Stimulated activated CD8-positive, alpha-beta memory T cell treated with anti-CD3 and anti-CD28 coated beads, Interleukin-15, amount 100 ng/mL, for 1 hour (primary cell): Measurements from ENCODE around the gene GTF2IRD1.
"Not testable (repeated sequence)": the region's sequence is repeated elsewhere in the genome, so short reads cannot be mapped to it uniquely, and the experiment has no call there.

Source experiments
- DNase-seq: peaks from one replicate; pipeline ENCODE4 v3.0.0-alpha.2; 2020; ENCODE audit warnings: low read depth

GTF2IRD1 gene

DNA sequence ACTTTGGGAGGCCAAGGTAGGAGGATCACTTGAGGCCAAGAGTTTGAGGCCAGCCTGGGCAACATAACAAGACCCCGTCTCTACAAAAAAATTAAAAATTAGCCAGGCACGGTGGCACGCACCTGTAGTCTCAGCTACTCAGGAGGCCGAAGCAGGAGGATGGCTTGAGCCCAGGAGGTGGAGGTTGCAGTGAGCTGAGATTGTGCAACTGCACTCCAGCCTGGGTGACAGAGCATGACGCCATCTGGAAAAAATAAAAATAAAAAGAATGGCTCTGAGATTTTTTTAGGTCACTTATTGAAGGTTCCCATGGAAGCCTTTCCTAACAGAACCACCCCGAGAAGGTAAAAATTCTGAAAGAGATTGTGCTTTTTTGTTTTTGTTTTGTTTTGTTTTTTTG, 109.9 kb downstream of the GTF2IRD1 start:
- not testable (repeated sequence) for DNase-seq

DNA sequence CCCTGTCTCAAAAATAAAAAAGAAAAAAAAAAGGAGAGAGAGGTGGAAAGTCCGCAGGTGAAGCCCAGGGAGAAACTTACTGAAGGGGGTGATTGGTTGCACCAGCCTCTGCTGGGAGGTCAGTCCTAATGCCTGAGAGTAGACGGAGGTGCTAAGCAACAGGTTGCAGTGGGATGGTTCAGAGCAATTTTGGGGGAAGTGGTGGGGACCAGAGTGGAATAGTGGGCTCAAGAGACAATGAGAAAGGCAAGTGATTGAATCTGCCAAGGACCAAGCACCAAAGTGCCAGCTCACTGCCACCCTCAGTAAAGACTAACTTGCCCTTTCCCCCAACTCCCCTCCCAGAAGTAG, 113.6 kb downstream of the GTF2IRD1 start:
- DNase-seq, result no peak

DNA sequence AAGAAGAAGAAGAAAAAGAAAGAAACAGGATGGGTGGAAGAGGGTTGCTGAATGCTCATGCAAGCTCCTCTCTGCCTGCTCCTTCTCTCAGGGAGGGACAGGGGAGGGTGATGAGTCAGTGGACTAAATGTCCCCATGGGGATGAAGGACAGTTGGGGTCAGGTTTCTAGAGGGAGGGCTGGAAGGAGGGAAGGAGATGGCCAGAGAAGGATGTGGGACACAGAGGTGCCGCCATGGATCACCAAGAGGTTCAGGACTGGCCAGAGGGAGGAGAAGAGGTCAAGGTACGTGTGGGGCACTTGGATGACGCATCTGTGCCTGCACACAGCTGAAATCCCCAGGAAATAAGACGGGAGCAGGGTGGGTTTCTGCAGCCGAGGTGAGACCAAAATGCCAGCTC, 115.0 kb downstream of the GTF2IRD1 start:
- no peak for DNase-seq

DNA sequence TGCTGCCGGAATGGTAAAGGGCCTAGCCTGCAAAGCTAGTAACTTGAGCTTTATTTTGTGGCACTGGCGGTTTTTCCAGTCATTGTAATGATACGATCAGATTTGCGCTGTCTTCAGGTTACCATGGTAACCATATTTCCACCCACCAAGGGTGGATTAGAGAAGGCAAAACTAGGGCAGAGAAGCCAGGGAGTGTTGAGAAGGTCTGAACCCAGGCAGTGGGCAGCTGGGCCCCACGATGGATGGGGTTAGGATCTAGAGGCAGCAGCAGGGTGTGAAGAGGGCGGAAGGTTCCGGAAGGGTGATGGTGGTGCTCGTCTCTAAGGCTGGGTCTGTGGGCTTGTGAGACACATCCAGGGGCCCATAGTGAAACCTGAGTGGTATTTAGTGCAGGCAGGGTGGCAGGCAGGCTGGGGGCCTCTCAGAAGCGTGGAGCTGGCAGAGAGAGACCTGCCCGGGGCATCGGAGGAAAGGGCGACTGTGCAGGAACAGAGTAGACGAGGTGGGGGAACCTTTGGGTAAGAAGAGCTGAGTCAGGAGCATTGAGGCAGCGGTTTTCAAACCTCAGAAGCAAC, 115.9 kb downstream of the GTF2IRD1 start:
- DNase-seq, result no peak

DNA sequence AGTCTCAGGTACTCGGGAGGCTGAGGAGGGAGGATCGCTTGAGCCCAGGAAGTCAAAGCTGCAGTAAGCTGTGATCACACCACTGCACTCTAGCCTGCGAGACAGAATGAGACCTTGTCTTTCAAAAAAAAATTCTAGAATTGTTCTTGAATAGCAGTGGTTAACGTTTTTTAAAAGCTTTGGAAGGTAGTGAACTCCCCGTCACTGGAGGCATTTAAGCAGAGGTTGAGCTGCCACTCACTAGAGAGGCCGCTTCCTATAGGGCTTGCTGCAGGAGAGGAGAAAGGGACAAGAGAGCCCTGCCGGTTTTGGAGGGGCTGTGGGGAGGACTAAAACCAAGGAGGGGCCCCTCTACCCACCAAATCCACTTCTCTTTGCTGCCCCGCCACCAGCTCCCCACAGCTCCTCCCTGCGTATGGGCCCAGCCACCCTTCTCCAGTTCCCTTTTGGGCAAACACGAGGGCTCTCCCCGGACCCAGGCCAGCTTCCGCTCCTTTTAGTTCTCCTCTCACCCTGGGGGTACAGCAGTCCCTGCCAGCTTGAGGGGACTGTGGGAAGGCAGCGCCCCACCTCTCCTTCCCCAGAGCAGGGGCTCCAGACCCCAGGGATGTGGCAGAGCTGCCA, 116.9 kb downstream of the GTF2IRD1 start:
- DNase-seq, result no peak

DNA sequence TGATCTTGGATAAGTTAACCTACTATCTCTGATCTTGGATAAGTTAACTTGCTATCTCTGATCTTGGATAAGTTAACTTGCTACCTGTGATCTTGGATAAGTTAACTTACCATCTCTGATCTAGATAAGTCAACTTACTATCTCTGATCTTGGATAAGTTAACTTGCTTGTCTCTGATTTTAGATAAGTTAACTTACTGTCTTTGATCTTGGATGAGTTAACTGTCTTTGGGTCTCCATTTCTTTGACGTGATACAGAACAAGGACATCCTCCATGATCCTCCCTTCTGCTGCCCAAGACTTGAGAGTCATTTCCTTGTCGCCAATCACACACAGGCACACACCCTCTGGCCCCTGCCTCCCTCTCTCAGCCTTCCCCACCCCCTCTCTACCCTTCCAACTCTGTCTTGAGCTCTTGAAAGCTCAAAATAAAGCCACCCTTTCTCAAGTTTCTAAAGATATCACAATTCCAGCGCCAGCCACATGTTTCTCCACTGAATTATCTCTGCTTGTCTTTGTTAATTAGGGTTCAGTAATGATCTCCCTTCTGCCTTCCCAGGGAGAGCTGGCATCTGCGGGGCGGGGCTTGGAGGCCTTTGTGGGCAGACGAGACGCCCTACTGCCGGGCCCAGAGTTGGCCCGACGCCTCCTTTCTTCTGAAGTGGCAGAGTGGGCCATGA, 118.7 kb downstream of the GTF2IRD1 start:
- no peak for DNase-seq

DNA sequence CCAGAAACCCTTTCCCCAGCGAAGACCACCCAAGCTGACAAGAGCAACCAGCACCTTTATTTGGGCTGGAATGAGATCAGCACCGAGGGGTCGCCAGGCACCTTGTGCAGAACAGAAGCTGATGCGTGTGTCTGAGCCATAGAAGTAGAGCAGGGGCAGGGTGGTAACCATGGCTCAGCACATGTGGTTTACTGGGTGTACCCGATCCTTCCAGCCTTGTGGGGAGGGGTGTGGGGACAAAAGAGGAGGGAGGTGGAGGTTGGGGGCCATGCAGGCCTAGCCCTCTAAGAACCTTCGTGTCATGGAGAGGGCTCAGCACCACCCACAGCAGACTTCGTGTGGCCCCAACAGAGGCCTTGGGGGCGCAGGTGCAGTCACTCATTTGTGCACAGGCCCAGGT, 119.8 kb downstream of the GTF2IRD1 start:
- no peak for DNase-seq

DNA sequence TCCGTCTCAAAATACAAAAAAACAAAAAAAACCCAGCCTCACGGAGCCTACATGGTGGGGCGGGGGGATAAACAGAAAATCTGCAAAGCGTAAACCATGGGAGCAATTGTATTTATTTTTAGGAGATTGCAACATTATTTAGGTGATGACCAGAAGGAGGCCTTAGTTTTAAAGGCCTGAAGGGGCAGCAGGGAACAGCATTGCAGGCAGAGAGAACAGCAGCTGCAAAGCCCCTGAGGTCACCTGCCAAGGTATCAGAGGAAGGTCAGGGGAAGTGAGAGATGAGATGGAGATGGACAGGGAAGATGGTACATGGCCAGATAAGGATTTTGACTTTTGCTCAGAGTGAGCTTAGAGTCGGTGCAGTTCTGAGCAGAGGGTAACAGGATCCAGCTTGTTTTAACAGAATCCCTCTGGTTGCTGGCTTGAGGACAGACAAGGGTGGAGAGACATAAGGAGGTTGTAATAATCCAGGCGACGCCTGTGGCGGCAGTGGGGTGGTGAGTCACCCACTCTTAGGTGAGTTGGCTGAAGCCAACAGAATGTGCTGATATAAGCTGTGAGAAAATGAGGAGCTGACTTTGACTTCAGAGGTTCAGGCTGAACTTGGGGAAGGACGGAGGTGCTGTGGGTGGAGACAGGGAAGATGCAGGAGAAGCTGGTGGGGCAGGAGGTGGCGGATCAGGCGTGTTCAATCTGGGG, 121.5 kb downstream of the GTF2IRD1 start:
- no peak for DNase-seq

DNA sequence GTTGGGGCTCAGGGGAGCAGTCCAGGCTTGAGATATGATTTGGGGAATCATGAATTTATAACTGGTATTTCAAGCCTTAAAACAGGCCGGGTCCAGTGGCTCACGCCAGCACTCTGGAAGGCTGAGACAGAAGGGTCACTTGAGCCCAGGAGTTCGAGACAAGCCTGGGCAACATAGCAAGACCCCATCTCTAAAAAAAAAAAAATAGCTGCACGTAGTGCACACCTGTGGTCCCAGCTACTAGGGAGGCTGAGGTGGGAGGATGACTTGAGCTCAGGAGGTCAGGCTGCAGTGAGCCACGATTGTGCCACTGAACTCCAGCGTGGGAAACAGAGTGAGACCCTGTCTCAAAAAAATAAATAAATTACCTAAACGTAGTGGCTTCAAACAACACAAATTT, 122.1 kb downstream of the GTF2IRD1 start:
- DNase-seq, result no peak

DNA sequence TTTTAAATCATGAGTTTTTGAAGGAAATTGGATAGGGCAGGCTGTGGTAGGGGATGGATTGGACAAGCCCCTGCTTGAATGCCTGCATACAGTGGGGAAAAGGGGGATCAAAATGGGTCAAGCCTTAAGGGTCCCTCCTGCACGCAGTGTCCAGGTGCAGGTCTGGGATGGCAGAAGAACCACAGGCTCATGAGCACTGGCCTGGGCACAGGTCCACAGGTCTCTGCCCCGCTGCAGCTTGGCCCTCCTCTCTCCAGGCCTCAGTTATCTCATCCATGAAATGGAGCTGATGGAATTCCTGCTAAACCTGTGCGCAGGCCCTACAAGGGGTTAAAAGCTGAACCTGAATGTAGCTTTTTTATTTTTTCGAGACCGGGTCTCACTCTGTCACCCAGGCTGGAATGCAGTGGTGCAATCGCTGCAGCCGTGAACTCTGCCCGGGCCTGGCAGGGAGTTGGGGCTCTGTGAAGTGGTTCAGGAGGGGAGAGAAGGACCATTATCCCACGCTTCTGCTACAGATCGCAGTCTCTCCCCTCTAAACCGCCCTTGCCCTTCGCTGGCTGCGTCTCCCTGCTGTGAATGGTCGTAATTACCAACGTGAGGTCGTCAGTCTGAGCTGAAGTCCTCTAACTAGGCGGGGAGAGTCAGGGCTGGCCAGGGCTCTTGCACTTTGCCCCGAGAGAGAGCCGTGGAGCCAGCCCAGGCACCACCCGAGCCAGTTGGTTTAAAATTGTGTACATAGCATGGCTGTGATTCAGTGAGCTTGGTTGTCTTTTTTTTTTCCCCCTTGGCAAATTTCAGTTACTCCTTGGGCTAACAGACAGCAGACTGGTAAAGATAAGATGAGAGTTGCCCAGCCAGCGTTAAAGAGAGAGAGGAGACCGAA, 126.3 kb downstream of the GTF2IRD1 start:
- no peak for DNase-seq

DNA sequence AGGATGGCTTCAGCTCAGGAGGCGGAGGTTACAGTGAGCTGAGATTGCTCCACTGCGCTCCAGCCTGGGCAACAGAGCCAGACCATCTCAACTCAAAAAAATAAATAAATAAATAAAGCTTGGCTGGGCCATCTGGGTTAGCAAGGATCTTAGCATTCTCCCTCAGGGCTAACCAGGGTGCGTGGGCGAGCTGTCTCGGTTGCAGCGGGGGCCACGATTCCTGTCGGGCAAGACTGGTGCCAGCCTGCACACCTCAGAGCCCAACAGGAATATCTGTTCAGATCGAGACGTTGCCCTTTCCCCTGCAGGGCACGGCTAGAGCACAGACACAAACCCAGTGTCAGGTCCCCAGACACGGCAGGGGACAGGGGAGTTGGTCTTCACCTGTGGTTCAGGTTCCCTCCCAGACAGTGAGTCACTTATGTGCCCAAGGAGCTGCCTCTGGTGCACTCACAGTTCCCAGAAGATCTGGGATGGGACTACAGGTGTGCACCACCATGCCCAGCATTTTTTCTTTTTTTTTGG, 128.3 kb downstream of the GTF2IRD1 start:
- no peak for DNase-seq

DNA sequence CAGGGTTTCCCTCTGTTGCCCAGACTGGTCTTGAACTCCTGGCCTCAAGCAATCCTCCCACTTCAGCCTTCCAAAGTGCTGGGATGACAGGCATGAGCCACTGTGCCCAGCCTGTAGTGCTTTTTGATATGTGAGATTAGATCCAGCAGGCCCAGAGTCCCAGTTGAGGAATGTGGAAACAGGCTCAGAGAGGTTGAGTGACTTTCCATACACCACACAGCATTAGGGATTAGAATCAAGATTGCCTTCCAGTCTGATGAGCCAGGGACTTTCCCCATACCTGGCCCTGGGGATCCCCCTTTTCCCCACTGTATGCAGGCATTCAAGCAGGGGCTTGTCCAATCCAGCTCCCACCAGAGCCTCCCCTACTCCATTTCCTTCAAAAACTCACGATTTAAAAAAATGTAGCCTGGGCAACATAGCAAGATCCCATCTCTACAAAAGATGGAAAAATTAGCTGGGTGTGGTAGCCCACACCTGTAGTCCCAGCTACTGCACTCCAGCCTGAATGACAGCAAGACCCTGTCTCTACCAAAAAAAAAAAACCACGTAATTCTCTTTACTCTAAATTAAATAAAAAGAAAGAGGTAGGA, 128.8 kb downstream of the GTF2IRD1 start:
- no peak for DNase-seq

DNA sequence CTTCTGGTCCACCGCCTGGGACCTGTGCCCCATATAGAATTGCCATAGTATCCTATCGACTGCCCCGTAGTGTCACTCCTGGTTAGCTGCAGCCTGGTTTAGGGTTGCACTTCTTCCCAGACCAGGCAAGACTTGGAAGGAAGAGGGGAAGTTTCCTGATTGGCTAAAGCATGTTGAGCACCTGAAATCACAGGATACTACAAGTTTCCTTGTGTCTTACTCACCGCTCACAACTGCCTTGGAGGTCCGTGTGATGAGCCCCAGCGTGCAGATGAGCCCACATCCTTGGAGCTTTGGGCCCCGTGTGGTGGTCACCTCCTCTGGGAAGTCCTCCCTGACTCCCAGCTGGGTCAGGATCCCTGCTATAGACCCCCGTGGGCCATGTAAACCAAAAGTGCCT, 129.9 kb downstream of the GTF2IRD1 start:
- DNase-seq, result no peak

DNA sequence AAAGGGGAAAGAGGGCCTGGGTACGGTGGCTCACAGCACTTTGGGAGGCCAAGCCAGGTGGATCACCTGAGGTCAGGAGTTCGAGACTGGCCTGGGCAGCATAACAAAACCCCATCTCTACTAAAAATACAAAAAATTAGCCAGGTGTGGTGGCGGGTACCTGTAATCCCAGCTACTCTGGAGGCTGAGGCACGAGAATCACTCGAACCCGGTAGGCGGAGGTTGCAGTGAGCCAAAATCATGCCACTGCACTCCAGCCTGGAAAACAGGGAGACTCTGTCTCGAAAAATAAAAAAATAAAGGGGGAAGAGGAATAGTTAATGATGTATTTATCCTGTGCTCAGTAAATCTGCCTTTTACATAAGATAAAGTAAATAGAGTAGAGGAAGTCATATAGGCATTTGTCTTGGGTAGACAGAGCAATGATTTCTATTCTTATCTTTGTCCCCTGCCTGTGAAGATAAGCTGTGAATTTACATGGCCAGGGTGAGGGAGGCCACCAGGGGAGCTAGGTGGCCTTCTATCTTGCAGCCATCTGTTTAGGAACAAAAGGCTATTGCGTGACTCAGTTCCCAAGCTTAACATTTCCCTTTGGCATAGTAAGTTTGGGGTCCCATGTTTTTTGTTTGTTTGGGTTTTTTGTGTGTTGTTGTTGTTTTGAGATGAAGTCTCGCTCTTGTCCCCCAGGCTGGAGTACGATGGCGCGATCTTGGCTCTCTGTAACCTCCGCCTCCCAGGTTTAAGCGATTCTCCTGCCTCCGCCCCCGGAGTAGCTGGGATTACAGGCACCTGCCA, 130.7 kb downstream of the GTF2IRD1 start:
- no peak for DNase-seq

DNA sequence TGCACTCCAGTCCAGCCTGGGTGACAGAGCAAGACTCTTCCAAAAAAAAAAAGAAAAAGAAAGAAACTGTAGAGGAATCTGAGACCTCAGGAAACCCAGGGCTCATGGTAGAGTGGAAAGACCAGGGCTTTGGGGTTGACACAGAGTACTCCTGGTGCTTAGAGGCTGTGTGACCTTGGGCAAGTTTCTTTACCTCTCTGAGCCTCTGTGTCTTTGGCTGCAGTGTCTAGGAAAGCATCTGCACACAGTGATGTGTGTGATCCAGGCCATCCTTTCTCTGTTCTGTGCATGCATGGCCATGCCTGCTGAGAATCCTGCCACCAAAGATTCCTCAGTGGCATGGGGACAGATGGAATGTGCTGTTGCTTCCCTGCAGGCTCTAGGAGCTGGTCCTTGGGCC, 132.1 kb downstream of the GTF2IRD1 start:
- no peak for DNase-seq

DNA sequence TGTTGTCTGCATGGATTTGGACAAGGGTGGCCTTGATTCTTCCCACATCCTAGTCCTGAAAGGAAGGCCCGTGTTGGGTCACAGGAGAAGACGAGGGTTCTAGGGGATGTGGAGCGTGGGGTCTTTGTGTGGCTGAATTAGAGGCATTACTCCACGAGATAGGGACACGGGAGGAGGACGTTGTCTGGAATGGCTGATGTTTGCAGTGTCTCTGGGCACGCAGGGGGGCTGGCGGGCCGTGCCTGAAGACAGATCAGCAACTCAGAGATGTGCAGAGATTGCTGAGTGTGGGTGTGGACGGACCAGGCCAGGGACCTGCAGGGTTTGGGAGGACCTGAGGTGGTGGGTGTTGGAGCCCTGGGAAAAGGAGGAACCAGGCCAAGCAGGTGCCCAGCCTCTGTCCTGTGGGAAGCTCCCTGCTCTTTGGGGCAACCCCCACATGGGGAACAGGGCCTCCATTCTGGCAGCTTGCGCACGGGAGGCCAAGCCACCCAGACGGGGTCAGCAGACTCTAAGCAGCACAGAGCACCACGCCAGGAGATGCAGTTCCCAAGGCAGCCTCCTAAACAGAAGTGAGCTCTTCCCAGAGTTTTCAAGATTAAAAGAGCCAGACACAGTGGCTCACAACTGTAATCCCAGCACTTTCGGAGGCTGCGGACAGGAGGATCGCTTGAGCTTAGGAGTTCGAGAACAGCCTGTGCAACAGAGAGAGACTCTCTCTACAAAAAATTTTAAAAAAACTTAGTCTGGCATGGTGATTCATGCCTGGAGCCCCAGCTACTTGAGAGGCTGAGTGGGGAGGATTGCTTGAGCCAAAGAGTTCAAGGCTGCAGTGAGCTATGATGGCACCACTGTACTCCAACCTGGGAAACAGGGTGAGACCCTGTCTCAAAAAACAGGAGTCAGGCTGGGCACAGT, 132.8 kb downstream of the GTF2IRD1 start:
- no peak for DNase-seq

DNA sequence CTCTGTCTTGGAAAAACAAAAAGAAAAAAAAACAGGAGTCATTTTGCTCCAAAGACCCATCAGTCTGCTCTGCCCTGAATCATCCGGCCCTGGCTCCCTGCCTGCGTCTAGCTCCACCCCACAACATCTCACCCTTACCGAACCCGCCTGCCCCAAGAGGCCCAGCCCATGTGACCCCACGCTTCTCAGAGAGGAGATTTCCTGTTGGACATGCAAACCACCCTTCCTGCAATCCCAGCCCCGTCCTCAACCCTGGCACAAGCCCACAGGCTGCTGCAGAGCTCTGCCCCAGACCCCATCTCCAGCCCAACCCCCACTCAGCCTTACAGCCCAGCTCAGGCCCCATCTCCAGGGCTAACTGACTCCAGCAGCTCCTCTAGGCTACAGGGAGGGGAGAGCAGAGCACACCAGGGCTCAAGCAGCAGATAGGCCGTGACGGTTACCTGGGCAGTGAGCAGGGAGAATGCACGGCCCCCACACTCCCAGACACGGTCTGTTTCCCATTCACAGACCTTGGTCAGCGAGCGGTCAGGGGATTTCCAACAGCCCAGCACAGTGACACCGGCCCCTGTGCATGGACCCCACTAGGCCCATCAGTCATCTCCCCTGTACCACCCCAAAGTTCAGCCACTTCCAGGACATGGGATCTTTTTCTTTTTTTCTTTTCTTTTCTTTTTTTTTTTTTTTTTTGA, 133.9 kb downstream of the GTF2IRD1 start:
- no peak for DNase-seq

DNA sequence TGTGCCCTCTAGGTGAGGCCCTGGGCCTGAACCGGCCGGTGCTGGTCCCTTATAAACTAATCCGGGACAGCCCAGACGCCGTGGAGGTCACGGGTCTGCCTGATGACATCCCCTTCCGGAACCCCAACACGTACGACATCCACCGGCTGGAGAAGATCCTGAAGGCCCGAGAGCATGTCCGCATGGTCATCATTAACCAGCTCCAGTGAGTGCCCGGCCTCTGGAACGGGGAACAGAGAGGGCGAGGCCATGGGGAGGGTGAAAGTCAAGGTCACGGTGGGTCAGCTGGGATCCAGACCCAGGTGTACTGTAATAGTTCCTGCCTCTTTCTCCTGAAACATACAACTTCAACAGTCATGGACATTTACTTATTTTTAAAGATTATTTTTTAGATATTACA, 137.1 kb downstream of the GTF2IRD1 start:
- DNase-seq, result no peak

DNA sequence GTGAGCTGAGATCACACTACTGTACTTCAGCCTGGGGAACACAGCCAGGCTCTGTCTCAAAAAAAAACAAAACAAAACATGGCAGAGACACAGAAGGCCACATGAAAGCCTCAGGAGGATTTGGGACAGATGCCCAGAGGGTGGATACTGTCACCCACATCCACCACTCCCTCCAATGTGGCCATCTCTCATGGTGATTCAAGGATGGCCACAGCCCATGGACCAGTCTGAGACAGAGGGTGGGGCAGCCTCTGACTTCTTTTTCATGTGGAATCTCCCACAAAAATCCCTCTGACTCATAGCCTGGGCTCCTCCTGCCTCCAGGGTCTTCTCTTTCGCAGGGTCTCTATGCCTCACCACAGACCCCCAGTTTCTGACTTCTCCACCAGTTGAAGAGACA, 144.9 kb downstream of the GTF2IRD1 start:
- no peak for DNase-seq
